CD4-positive, alpha-beta T cell treated with Interleukin-15 for 1 hour (primary cell): ENCODE measurements around the gene ZRSR2.

ENCODE experiments used
- DNase-seq: peaks from one replicate; pipeline ENCODE4 v3.0.0-alpha.2; 2020

ZRSR2 gene

GRCh38 chrX:15854080-15854655, 63.9 kb downstream of the ZRSR2 start:
- DNase-seq, result peak; percentile 56

GRCh38 chrX:15854712-15855567, 64.7 kb downstream of the ZRSR2 start, which contains the start of gene AP1S2:
Gene AP1S2, minus strand, starts transcription at chrX:15854813. Its CDS starts 2,289 bp downstream, at chrX:15852524.
- DNase-seq, result peak; percentile 98

- DNase-seq, result no peak
These were observed 65.4 kb downstream of the ZRSR2 start for GRCh38 chrX:15855568-15856221.

- DNase-seq, result no peak
These were observed 65.9 kb downstream of the ZRSR2 start for GRCh38 chrX:15856222-15856587.

GRCh38 chrX:15856636-15857035, 66.4 kb downstream of the ZRSR2 start:
- DNase-seq, result no peak

GRCh38 chrX:15858051-15858450, 67.8 kb downstream of the ZRSR2 start:
- DNase-seq, result no peak

GRCh38 chrX:15860921-15861320, 70.6 kb downstream of the ZRSR2 start:
- DNase-seq, result no peak

GRCh38 chrX:15864023-15864422, 73.7 kb downstream of the ZRSR2 start:
- DNase-seq, result no peak

- DNase-seq, result no peak
These were observed 74.3 kb downstream of the ZRSR2 start for GRCh38 chrX:15864629-15865028.

GRCh38 chrX:15866147-15866546, 75.9 kb downstream of the ZRSR2 start:
- DNase-seq, result no peak

- no peak for DNase-seq
These were observed 79.4 kb downstream of the ZRSR2 start for GRCh38 chrX:15869695-15870094.

- no peak for DNase-seq
These were observed 80.0 kb downstream of the ZRSR2 start for GRCh38 chrX:15870310-15870709.
